GM21381 (cell line): ENCODE results near the gene RAD51B.
A peak's percentile ranks its signal among the peaks of the same experiment; 100 is the strongest.

ENCODE experiments used
- ATAC-seq: cut with Tn5 transposase; IDR thresholded peaks from one replicate; pipeline ENCODE4 v1.9.1; 2021; ENCODE audit warnings: mild to moderate bottlenecking, moderate library complexity; ENCODE audit not compliant: unreplicated experiment

RAD51B gene

DNA sequence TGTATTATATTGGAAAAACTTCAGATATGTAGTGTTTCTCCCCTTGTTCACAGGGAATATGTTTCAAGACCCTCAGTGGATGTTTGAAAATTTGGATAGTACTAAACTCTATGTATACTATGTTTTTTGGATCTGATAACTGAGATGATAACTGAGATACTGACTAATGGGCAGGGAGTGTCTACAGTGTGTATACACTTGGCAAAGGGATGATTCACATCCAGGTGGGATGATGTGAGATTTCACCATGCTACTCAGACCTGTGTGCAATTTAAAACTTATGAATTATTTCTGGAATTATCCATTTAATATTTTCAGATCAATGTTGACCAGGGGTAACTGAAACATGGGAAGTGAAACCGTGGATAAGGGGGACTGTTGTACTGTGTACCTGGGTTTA lies 13.8 kb downstream of the RAD51B start:
- ATAC-seq, result no peak

DNA sequence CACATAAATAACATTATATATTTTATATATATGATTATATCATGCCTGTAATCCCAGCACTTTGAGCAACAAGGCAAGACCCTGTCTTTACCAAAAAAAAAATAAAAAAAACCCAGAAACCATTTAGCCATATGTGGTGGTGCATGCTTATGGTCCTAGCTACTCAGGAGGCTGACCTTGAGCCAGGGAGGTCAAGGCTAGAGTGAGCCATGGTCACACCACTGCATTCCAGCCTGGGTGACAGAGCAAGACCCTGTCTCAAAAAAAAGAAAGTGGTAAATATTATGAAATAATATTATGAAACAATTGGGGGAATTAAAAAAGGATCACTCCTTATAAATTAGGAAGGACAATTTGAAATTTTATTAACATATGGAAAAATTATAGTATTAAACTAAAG lies 16.0 kb downstream of the RAD51B start:
- no peak for ATAC-seq

DNA sequence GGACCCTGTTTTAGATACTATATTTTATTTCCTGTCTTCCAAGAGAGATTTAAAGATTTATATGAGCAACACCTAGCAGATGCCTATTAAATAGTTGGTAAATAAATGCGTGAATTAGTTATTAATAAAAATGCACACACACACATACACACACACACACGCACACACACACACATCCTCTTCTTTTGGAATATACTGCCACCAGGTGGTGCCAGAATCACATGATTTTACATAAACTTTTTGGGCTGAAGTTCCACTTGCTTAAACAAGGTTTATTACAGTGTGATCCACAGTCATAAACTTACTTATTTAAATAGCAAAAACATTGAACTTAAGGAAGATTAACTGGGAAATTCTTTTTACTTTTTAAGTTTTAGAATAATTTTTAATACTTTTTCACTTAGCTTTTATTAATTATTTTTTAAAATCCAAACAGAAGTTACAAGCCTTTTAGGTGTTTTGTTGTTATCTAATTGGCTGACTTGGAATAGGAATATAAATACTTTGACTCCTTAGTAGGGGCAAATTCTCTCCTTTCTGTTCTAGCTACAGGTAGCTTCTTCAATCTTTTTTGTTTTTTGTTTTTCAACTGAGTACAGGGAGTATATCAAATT lies 17.5 kb downstream of the RAD51B start:
- ATAC-seq, result no peak

DNA sequence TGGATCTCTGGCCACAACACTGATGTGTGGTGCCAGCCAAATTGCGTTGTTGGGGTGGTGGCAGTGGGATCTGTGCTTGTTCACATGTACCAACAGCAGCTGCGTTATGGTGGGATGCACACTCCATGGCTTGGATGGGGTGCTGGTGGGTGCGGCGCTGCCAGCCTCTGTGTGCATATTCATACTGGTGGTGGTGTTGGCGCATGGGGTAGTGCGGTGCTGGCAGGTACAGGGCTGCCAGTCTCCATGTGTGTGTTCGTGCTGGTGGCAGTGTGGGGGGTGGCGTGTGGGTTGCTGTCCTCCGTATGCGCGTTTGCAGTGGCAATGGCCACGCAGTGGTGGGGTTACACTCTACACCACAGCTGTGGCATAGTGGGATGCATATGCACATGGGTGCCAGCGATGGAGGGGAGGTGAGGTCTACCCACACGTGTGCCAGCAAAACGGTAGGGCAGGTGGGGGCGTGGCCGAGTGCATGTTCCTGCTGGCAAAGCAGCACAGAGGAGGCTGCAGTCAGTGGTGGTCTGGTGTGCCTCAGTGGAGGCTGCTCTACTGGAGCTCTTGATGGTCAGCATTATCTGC lies 26.5 kb downstream of the RAD51B start:
- ATAC-seq, result no peak

DNA sequence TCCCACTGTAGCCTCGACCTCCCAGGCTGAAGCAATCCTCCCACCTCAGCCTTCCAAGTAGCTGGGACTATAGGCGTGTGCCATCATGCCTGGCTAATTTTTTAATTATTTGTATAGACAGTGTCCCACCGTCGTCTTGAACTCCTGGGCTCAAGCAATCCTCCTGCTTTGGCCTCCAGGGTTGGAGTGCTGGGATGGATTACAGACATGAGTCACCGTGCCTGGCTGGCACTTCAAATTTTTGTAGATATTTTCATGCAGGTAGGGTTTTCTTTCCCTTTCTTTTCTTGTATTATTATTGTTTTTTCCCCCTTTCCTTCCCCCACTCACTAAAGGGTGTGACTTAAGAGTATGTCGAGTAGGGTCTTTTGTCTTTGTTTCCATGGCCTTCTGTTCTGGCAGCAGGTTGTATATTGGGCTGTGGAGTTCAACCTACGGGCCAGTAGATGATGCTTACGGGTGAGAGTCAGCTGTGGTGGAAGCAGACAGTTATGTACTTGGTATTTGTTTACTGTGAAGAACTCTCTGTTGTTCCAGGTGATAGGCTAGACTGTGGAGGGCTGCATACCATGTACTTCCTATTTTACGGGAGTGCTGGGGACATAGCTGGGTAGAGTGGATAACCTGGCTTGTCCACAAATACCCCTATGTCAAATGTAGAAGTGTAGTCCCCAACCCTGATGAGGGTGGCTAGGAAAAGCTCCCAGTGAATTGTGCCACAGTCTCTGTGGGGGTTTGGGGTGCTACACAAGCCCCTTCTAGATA lies 30.7 kb downstream of the RAD51B start:
- no peak for ATAC-seq

DNA sequence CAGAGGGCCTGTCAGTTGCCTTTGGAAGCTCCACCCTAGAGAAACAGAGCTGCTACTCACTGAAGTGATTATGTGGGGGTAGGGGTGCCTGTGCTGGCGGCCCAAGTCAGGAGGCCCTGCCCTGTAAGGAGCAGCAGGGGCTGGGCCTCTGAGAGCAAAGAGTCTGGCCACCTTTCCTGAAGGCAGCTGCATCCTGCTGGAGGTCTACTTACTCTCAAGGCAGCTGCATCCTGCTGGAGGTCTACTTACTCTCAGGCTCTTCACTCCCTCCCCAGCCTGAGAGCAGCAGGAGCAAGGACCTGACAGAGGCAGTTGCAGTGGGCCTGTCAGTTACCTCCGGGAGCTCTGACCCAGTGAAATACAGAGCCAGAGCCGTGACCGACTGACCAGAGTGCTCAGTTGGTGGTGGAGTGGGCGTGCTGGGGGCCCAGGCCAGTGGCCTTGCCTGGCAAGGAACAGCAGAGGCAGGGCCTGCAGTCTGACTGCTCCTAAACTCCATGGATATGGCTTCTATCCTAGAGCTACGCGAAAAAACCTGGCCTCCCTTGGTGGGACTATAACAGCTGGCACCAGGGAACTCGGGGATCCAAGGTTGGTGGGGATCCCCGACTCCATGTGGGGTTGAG lies 32.3 kb downstream of the RAD51B start:
- ATAC-seq, result no peak

DNA sequence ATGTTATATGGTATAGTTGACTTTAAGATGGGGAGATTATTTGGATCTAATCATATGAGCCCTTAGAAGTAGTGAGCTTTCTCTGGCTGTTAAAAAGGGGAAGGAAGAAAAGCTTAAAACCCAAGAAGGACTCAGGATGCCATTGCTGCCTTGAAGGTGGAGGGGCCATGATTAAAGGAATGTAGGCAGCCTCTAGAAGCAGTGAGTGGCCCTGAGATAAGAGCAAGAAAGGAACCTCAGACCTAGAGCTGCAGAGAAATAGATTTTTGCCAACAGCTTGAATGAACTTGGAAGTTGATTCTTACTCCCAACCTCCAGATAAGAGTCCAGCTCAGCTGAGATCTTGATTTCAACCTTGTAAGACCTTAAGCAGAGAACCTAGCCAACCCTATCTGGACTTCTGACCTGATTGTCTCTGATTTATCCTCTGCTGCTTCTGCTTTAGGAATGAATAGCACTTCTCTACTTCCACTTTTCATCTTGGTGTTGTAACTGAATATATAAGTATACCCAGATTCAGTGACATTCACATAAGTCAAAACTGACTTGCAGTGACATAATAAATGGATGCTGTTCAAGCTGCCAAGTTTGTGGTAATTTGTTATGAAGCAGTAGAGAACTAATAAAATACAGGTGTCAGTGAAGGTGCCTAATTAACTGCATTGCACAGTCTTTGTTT lies 33.5 kb downstream of the RAD51B start:
- no peak for ATAC-seq

DNA sequence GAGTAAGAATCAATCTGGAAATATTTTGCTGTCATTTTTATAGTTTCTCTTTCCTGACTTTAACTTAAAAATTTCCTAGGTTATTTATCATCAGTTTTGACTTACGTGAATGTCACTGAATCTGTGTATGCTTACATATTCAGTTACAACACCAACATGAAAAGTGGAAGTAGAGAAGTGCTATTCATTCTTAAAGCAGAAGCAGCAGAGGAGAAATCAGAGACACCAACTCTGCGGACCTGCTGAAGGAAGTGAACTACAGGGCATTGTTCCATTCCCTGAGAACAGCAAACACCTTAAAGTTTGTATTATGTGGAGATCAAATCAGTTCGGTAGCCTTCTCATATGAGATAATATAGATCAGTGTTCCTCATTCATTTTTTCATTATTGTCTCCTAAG lies 34.1 kb downstream of the RAD51B start:
- no peak for ATAC-seq

DNA sequence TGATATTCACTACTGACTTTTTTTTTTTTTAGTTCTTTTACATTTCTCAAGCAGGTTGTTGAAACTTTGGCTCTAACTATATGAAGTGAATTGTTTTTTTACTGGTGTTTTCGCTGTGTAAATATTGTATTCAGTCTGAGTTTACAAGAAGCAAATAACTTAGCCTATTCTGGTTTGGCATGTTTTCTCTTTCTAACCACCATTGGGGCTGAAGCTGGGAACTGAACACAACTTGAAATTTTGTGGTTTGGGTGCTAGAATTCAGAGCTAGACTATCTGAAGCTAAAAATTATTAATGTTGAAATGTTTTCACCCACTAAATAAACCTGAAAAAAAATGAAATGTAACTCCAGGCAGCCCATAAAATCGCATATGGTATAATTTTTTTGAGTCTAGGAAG lies 37.2 kb downstream of the RAD51B start:
- ATAC-seq, result no peak

DNA sequence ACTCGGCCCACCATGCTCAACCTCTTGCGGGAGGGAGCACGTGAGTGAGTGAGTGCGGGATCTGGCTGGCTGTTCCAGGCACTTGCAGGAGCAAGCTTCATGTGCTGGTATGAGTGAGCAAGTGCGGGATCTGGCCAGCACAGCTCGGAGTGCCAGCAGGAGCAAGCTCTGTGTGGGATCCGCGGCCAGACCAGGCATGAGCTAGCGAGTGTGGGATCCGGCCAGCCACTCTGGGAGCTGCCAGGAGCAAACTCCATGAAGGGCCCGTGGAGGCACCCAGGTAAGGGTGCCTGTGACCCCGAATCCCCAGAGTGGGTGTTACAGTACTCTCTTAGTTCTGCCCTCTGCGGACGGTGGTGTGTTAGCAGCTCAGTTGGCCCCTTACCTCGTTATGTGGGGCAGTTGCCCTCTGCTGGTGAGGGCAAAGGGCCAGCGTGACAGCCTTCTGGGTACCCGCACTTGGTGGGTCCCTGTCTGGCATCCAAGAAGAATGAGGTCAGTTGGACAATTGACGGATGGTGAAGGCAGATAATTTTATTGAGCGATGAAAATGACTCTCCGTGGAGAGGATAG lies 38.3 kb downstream of the RAD51B start:
- no peak for ATAC-seq

DNA sequence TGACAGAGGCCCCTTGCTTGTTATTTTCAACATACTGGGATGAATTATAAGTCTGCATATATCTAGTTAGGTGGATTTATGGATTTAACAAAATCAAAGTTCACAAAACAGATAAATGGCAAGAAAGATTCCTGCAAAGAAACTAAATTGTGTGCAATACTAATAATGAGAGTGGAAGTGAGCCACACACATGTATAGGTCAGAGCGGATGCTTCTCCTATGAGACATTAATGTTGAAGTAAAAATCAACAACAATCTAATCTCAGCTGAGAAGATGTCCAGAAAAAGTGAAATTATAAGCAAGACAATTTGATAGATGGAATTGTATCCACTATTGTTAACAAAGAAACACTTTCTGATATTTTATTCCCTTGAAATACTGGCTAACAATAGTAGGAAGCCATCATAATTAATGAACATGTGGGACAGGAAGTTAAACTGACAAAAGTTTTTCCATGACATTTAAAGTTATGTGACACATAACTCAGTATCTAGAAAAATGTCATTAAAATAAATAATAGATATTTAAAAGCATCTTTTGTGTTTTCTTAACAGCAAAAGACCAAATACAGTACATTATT lies 39.7 kb downstream of the RAD51B start:
- no peak for ATAC-seq

DNA sequence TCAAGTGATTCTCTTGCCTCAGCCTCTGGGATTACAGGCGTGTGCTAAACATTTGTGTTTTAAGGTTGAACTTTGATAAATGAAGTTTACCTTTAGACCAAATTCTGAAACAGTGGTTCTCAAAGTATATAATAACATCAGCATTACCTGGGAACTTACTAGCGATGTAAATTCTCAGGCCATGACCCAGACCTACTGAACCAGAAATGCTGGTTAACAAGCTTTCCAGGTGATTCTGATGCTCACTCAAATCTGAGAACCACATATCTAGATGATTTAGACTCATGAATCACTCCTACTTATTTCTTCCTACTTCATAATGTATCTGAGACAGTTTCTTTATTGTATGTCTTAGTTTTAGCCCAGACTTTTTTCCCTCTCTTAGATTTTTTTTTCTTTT lies 43.6 kb downstream of the RAD51B start:
- no peak for ATAC-seq

DNA sequence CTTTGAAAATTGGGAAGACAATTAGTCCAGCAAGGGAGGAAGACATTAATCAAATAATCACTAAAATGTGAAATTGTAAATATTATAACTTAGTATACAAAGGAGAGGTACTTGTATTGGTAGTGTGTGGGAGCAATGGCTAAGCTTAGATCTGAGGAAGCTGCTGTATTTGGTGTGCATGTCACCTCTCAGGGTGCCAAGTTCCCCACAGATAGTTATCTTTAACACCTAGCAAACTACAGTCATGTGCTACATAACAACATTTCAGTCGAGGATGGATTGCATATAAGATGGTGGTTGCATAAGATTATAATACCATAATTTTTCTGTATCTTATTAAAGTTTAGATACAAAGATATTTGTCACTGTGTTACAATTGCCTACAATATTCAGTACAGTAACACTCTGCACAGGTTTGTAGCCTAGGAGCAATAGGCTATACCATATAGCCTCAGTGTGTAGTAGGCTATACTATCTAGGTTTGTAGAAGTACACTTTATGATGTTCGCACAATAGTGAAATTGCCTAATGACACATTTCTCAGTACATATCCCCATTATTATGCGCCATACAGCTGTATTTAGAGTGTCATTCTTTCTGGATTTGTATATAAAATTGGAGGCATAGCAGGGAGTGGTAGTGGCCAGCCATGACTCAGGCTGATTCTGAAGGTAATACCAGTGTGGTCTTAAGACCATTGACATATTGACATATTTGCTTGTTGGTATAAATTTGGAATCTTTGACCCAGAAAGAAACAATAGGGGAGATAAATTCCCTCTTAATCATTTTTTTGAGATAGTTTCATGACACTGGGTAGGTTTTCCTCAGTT lies 55.8 kb downstream of the RAD51B start:
- no peak for ATAC-seq

DNA sequence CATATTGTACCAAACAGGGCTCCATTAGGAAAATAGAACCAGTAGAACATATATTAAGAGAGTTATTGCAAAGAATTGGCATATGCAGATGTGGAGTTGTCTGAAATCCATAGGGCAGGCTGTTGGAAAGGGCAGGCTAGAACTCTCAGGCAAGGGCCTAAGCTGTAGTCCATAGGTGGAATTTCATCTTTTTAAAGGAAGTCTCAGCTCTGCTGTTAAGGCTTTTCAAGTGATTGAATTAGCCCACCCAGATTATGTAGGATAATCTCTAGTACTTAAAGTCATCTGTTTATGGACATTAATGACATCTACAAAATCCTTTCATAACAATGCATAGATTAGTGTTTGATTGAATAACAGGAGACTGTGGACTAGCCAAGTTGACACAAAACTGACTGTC lies 59.4 kb downstream of the RAD51B start:
- ATAC-seq, result no peak

DNA sequence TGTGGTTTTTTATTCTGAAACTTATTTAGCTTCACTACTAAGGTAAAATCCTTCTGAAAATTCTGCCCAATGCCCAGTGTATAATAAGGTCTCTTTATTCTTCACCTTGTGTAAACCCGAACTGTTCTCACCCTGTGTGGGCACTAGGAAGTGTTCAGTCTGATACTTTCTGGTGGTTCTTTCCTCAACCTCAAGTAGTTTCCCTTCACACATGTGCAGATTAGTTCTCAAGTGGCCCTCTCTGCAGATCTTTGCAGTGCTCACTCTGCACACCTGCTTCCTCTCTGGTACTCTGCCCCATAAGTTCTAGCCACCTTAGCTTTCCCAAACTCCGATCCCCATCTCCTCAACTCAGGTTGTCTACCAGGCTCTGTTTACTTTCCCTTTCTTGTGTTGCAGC lies 61.6 kb downstream of the RAD51B start:
- peak; percentile 96 for ATAC-seq

DNA sequence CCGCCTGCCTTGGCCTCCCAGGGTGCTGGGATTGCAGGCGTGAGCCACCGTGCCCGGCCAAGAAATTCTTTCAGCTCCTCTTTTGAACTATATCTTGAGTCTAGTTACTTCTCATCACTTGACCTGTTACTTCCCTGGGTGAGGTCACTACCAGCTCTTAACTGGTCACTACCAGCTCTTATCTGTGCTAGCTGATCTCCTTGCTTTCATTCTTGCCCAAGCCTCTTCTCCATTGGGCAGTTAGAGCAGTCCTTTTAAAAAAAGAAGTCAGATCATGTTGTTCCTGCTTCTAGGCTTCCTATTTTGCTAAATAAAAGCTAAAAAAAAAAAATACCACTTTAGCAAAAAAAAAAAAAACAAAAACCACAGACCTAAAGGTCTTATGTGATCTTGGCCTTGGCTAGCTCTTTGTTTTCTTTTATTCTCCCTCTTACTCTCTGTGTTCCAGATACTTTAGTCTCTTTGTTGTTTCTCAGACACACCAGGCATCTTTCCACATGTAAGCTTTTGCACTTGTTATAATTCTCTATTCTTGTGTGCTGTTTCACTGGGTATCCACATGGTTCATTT lies 63.5 kb downstream of the RAD51B start:
- ATAC-seq, result no peak

DNA sequence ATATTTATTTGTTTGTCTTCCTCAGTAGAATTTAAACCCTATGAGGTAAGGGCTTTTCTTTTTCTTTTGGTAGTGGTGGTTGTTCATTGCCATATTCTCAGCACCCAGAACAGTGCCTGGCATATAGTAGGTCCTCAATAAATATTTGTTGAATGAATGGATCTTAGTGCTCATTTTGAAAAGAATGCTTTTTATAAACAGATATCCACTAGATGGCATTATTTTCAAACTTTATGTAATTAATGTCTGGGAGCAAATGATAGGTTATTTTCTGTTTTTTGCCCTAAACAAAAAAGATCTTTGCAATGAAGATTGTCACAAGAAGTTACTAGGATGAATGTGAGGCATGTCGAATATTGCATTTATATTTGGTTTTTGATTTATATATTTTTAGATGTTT lies 64.1 kb downstream of the RAD51B start:
- ATAC-seq, result no peak

DNA sequence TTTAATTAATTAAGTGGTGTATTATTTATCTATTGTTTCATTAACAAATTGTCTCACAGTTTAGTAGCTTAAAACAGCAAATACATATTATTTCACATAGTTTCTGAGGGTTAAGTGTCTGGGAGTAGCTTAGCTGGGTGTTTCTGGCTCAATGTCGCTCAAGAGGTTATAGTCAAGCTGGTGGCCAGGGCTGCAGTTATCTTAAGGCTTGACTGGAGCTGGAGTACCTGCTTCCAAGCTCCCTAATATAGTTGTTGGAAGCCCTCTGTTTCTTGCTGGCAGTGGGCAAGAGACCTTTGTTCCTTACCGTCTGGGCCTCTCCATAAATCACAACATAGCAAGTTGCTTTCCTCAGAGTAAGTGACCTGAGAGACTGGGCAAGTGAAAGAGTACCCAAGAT lies 66.6 kb downstream of the RAD51B start:
- no peak for ATAC-seq

DNA sequence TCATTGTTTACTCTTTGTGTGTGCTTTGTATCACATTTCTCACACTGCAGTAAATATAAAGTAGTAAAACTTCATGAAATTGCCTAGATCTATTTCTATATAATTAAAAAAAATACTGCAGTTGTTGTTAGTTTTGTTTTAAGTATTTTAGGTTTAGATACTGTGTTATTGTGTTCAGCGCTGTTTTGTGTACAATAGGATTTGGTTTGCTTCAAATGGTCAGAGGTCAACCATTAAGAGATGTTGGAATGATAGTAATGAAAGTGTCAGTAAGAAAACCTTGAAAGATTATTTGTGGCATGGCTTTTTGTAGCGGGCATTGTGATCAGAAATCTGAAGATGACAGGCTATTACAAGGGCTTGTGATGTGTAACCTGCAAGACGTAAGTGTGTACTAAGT lies 67.9 kb downstream of the RAD51B start:
- ATAC-seq, result no peak

DNA sequence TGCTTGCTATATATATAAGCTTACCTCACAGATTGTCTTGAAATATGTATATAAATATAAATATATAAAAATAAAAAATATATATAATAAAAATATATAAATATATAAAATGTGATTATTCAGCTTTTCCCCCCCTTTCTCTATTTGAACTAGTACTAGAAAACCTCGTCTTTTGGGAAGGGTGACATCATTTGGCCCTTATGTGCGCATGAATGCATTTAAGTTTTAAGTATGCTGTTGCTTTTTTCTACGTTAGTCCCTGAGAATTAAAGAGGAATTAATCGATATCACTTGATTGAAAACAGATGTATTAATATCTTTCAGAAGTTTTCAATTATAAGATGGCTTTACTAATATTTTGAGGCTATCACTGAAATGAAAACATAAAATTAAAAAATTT lies 69.9 kb downstream of the RAD51B start:
- ATAC-seq, result no peak
